ENCODE measurements around the gene ZCCHC7. TPM values are rescaled to one million over a fixed set of nuclear protein-coding genes. Genes with fewer than 3 reads are reported as not detected.

ZCCHC7 gene
- total and polyA plus RNA-seq, 10 of the 15 experiments (the other 5 are each of a cell fraction or from before 2014, with no cell fraction given), result 42.9 to 178 (median 53.3) TPM

GRCh38 chr9:37251452-37251851 is 131.1 kb downstream of the ZCCHC7 start:
- no peaks in the 10 kb centered on the region for H3K27me3 ChIP-seq (replicated peaks in 1 of 2; ENCODE audit: control insufficient read depth in 2 of 2, insufficient read depth in 2 of 2, low read length in 1 of 2)
- peak; percentile 97 for ATAC-seq
- no peaks in the 10 kb centered on the region; the same call in 1 of the 3 replicates for H3K9me3 ChIP-seq (replicated peaks; ENCODE audit: control insufficient read depth, insufficient read depth, low read length)
- H3K4me2 ChIP-seq (ENCODE audit: control insufficient read depth, insufficient read depth), result 0 out of 2 replicates have a peak overlapping the region, but pooled peaks have one; percentile 23
- no peak overlapping the region for H3K4me3 ChIP-seq
- H4K20me1 ChIP-seq (ENCODE audit: control insufficient read depth, insufficient read depth), result no peaks in the 10 kb centered on the region
- in situ Hi-C loops (cut with MboI) (loop anchor here (5.0 kb wide), 1 partner anchor 49 kb away; no protein-coding TSS in a partner anchor), intact Hi-C loops (cut with micrococcal nuclease; ENCODE audit: unreplicated experiment) (no loop called here)
- peaks cover 5% of the 10 kb centered on the region for H3K4me1 ChIP-seq (ENCODE audit: control insufficient read depth, insufficient read depth, low read length)
- DNase-seq (ENCODE audit: low read depth, low spot score), result no peak
- WGBS (ENCODE audit: insufficient coverage, insufficient replicate concordance, low lambda C conversion rate, missing lambda C conversion rate), result 89% methylated on average over 6 of the region's 6 CpGs
- H3K27ac ChIP-seq (ENCODE audit: control insufficient read depth, insufficient read depth), result peak overlapping the region; percentile 14; the same call in 1 of the 2 replicates
- no peak overlapping the region for H3K9ac ChIP-seq (ENCODE audit: control insufficient read depth, insufficient read depth, low read length)
- SMC1A ChIA-PET (ENCODE audit: uncharacterized antibody, unreplicated experiment), result interaction anchor here (0.8 to 6.0 kb wide), 11 partner anchors 8 to 255 kb away, joined by 3 to 62 read pairs (median 6); no protein-coding TSS in a partner anchor
- peak overlapping the region; percentile 18 for H2AFZ ChIP-seq (ENCODE audit: control insufficient read depth, low read depth, low read length)
- H3K79me2 ChIP-seq (ENCODE audit: control insufficient read depth, insufficient read depth, low read length), result peaks cover 4% of the 10 kb centered on the region
- TF ChIP-seq RB1 (IDR thresholded peaks at IDR 0.05; ENCODE audit: borderline replicate concordance) (no peak), BMI1 (IDR thresholded peaks at IDR 0.05; ENCODE audit: borderline replicate concordance) (peak; percentile 51; the same call in 1 of the 2 replicates), ZNF384 (IDR thresholded peaks at IDR 0.05; ENCODE audit: borderline replicate concordance, low read depth, low read length) (no peak), ETV6 (conservative IDR thresholded peaks at IDR 0.05 in 1 of 2, IDR thresholded peaks at IDR 0.05 in 1 of 2; ENCODE audit: borderline replicate concordance in 1 of 2, low read depth in 1 of 2) (no peak), SPI1 (IDR thresholded peaks at IDR 0.05; ENCODE audit: borderline replicate concordance, insufficient read depth, low read depth, low read length) (0 out of 2 replicates have a peak, but pooled peaks have one; percentile 25), RAD51 (IDR thresholded peaks at IDR 0.05) (no peak), HSF1 (IDR thresholded peaks at IDR 0.05; ENCODE audit: low read depth, low read length) (no peak), EGR1 (IDR thresholded peaks at IDR 0.05; ENCODE audit: borderline replicate concordance in 1 of 2, low read depth in 2 of 2, low read length in 2 of 2) (no peak)
- POLR2A ChIA-PET, result interaction anchor here (0.6 to 2.3 kb wide), 5 partner anchors 9 to 82 kb away, joined by 3 to 7 read pairs (median 4); no protein-coding TSS in a partner anchor
- FAIRE-seq, result no peak
- no TSS peak for BruUV-seq (replicated peaks)
- CTCF ChIA-PET, result interaction anchor here (0.6 to 2.3 kb wide), 9 partner anchors 8 to 78 kb away, joined by 3 to 7 read pairs (median 3); no protein-coding TSS in a partner anchor
- peaks cover 0 to 6% of the 10 kb centered on the region in 2 experiments; a peak in 3 of 4 replicates for H3K36me3 ChIP-seq (ENCODE audit: control insufficient read depth in 2 of 2, insufficient read depth in 2 of 2, low read length in 1 of 2)
- RAD21 ChIA-PET (ENCODE audit: unreplicated experiment), result interaction anchor here (0.6 to 2.1 kb wide), 9 partner anchors 24 to 255 kb away, joined by 3 to 9 read pairs (median 4); no protein-coding TSS in a partner anchor

Data from GM12878 (cell line).